SIG-M5 (cell line): ENCODE measurements around the gene KISS1.

Source experiments
- DNase-seq: peaks from one replicate; lab custom pipeline; 2025; lab: John Stamatoyannopoulos, UW

Gene KISS1

DNA sequence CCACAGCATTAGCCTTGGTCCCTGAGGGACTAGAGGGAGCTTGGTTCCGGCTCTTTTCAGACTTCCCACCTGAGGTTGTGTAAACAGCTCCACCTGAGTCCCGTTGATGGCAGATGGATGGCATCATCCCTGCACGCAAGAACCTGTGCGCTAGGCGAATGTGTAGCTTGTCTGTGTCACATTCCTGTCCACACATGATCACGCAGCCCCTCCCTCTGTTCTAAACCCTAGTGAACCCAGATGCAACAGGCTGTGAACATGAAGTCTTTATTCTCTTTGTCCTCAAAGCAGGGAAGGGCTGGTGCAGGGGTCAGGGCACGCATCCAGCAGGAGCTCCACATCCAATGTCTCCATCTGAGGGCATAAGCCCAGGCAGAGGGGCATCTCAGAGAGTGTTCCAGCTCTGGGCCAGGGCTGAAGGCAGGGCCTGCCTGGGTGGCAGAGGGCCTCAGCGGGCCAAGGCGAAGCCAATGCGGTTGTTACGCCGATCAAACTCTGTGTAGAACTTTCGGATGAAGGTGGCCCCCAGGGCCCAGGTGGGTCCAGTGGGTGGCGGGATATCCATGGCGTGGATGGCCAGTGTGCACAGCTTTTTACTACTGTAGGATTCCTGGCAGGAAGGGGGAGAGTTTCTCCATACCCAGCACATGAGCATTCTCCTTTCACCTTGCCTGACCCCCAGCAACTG lies 41.6 kb downstream of the KISS1 start:
- DNase-seq = no peak

DNA sequence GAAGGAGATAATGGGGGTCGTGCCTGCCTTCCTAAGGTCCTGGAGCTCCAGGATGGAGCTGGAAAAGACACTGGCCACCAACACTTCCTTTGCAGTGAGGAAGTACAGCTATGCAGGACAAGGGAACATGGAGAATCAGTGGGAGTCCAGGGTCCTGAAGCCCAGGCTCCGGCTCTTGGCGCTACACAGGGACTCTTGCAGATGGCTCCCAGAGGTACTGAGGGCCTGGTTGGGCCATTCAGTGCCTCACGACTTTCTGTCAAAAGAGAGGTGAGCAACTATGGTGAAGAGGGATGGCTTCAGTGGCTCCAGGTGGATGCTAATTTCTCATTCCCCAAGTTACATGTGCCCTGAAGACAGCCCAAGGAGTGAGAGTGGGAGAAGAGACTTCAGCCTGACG lies 42.6 kb downstream of the KISS1 start:
- DNase-seq = no peak

GRCh38 chr1:204152310-204153044 lies 43.8 kb downstream of the KISS1 start:
- no peak for DNase-seq

GRCh38 chr1:204151552-204152309 lies 44.6 kb downstream of the KISS1 start, which contains the start of gene ETNK2:
Gene ETNK2, minus strand, starts transcription at chr1:204152044. Its CDS starts 192 bp downstream, at chr1:204151852.
- no peak for DNase-seq

DNA sequence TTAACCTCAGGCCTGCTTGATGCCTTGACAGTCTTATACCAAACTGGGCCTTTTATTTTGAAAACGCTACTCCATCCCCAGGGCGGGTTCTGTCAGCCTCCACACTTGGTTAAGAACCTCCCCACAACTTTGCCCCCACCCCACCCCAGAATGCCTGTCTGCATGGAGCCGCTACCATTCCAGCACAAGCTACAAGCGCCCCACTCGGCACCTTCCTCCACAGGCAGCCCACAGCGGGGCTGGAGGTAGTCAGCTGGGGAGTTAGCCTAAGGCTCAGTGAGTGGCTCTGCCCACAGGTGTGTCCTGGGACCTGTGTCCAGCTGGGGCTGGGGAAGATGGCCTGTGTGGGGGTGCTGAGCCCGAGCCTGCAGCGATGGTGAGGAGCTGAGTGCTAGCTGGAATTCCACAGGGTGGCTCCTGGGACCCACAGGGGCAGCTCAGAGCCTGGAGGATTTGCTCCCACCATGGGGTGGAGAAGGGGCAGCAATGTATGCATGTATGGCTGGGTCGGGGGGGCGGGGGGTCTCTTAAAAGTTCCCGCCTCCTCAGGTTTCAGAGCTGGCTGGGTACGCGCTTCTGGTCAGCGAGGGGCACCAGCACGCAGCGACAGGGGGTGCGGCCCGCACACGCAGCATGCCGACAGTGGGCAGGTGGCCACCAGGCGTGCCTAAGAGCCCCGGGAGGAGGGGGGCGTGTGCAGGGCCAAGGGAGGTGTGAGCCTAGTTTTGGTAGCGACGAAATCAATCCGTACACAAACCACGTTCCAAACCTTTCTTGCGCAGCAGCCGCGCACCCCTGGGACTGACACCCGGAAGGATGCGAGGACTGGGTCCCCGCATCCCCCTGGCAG lies 45.4 kb downstream of the KISS1 start:
- DNase-seq = no peak

DNA sequence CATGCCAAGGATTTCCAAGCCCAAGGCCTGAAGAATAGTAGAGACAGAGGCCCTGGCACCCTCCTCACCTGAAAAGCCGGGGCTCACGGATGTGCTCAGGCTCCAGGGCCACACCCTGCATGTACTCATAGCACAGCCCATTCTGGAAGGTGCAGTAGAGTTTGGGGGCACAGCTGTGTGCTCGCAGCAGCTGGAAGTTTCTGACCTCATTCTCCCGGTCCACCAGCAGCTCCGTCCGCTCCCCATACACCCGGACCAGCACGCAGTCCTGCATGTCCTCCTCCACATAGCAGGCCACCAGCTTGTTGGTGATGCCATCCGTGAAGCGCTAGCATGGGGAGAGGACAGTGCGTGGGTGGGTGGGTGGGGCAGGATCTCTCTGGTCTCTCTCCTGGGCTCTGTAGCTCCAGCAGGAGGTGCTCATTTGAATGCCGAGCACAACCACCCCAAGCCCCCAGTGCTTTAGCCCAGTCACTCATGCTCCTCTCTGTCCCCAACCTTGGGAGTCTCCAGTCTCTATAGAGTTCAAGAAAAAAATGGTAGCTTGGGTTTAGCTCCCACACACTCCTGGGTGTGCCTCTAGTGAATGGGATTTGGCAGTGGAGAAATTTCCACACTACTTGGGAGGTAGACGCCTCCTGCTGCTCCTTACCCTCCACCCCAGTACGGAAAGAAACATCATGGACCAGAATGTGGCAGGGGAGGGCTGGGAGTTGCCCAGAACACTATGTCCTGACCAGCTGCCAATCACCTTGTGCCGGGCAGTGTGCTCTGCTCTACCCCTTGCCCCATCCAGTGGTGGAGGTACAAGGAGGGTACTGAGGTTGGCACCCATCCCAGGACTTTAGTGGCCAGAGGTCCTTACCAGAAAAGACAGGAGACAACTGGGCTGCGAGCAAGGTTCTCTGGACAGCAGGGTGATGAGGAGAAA lies 46.4 kb downstream of the KISS1 start:
- no peak for DNase-seq

GRCh38 chr1:204149107-204149506 lies 47.2 kb downstream of the KISS1 start:
- DNase-seq = no peak

GRCh38 chr1:204147406-204148383 lies 48.6 kb downstream of the KISS1 start:
- no peak for DNase-seq

DNA sequence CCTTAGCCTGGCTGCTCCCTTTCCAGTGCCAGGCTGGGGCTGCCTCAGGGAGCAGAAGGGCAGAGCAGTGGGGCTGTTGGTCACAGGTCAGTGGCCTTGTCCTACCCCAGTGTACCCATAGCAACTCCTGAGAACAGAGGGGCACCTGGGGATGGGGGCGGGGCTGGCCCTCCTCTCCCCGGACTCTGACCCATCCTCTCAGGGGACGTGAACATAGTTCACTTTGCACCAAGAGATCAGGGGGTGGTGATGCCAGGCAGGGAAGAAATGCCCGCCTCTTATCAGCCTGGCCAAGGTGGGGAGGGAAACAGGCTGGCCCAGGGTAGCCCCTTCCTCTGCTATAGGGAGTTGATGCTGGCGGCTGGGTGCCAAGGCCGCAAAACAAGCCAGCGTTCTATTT lies 49.3 kb downstream of the KISS1 start:
- DNase-seq = no peak

DNA sequence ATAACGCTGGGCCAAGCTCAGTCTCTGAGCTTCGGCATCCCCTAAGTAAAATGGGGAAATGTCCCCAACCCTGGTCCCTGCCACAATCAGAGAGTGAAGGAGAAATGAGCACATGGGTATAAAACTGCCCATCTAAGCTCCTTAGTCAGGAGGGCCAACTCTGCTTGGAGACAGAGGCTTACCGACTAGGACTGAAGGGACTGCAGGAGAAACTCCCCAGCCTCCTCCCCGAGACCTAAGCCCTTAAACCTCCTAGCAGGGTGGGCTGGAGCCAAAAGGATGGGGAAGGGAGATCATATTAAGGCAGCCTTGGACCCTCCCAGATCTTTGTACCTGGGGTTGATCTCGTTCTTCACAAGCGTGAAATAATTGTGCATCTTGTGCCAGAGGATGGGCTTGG lies 50.0 kb downstream of the KISS1 start:
- no peak for DNase-seq

DNA sequence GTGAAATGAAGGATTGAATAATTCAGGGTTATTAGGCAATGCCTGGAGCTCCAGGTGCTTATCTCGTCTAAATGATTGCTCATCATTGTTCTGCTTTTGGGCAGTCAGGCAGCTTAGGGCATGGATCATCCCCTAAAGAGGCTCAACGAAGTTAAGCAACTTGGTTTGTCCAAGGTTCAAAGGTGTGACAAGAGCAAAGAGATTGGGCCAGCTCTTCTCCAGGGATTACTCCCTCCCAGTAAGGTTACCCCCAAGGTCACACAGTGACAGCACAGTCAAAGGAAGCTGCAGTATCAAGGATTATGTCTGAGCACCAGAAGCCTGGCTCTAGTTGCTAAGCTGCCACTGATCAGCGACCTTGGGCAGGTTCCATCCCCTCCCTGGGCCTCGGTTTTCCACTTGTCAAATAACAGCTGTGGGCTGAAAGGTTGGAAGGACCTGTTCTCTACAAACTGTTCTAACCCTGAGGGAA lies 51.2 kb downstream of the KISS1 start:
- DNase-seq = no peak

GRCh38 chr1:204143276-204144041 lies 52.8 kb downstream of the KISS1 start:
- DNase-seq = no peak

- DNase-seq = no peak
These were observed 54.0 kb downstream of the KISS1 start for GRCh38 chr1:204142032-204142974.

DNA sequence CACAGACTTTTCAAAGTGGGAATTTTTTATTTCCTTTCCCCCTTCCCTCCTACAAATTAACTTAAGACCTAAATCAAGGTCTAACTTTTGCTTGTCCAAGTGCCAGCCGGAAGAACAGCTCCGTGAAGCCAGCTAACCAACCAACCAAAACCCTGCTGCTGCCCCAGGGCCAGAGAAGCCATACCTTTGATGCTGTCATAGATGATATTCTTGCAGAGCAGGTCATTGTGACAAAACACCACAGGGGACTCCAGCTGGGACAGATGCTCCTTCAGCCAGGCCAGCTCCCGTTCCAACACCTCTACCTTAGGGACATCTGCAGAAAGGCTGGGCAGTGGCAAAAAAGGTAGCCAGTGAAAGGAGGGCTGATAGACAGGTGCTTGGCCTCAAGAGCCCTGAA lies 55.2 kb downstream of the KISS1 start:
- no peak for DNase-seq
